Measurements from ENCODE around the gene ZNF563.

DNA sequence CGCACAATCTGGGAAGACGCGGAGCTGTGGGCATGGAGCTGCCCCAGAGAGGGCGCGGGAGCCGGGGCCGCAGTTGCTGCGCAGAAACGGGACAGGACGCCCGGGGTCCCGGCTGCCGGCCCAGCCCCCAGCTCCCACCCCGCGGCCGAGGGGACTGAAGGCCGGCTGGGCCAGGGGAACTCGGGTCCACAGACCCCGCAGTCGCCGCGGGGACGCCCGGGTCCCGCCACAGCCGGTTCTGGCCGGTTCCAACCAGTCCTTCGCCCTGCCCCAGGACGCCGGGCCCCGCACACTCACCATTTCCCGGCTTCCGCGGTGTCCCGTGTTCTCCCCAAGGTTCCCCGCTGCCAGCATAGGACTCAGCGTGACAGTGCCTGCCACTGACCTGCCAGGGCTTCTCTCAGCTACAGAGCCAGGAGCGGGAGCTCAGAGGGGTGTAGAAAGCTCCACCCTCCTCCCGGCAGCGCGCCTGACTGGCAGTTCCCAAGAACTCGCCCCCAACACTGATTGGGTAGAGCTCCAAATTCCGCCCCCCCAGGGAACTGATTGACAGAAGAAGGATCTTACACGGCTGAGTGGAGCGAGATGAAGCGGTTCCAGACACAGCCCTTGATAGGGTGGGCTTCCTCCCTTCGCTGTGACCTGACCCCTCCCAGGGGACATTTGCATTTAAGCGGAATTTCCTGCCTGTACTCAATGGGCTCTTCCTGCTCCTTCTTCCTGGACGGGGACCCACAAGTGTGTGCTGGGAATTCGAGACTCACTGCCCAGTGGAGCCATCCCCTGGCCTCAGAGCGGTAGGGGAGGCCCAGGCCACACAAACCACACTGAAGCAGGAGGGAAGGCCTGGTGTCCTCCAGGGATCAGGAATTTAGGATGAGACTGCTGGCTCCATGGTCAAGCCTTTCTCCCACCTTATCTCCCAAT lies 32.1 kb upstream of the ZNF563 start, which contains the start of gene ZNF442:
- TF ChIP-seq, protein P1, sequence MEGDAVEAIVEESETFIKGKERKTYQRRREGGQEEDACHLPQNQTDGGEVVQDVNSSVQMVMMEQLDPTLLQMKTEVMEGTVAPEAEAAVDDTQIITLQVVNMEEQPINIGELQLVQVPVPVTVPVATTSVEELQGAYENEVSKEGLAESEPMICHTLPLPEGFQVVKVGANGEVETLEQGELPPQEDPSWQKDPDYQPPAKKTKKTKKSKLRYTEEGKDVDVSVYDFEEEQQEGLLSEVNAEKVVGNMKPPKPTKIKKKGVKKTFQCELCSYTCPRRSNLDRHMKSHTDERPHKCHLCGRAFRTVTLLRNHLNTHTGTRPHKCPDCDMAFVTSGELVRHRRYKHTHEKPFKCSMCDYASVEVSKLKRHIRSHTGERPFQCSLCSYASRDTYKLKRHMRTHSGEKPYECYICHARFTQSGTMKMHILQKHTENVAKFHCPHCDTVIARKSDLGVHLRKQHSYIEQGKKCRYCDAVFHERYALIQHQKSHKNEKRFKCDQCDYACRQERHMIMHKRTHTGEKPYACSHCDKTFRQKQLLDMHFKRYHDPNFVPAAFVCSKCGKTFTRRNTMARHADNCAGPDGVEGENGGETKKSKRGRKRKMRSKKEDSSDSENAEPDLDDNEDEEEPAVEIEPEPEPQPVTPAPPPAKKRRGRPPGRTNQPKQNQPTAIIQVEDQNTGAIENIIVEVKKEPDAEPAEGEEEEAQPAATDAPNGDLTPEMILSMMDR (conservative IDR thresholded peaks at IDR 0.05; ENCODE audit: low read depth in 2 of 2): peak; percentile 64 to 67
- peak; percentile 85 for TF ChIP-seq POLR2AphosphoS5 (IDR thresholded peaks at IDR 0.05; ENCODE audit: low read depth)
- TF ChIP-seq, protein P2, sequence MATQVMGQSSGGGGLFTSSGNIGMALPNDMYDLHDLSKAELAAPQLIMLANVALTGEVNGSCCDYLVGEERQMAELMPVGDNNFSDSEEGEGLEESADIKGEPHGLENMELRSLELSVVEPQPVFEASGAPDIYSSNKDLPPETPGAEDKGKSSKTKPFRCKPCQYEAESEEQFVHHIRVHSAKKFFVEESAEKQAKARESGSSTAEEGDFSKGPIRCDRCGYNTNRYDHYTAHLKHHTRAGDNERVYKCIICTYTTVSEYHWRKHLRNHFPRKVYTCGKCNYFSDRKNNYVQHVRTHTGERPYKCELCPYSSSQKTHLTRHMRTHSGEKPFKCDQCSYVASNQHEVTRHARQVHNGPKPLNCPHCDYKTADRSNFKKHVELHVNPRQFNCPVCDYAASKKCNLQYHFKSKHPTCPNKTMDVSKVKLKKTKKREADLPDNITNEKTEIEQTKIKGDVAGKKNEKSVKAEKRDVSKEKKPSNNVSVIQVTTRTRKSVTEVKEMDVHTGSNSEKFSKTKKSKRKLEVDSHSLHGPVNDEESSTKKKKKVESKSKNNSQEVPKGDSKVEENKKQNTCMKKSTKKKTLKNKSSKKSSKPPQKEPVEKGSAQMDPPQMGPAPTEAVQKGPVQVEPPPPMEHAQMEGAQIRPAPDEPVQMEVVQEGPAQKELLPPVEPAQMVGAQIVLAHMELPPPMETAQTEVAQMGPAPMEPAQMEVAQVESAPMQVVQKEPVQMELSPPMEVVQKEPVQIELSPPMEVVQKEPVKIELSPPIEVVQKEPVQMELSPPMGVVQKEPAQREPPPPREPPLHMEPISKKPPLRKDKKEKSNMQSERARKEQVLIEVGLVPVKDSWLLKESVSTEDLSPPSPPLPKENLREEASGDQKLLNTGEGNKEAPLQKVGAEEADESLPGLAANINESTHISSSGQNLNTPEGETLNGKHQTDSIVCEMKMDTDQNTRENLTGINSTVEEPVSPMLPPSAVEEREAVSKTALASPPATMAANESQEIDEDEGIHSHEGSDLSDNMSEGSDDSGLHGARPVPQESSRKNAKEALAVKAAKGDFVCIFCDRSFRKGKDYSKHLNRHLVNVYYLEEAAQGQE (IDR thresholded peaks at IDR 0.05; ENCODE audit: unreplicated experiment): no peak
- TF ChIP-seq EZH2 (IDR thresholded peaks at IDR 0.05; ENCODE audit: low read depth, unreplicated experiment): no peak
- no peak for TF ChIP-seq CREB1 (CRISPR knock-in tag; IDR thresholded peaks at IDR 0.05; ENCODE audit: low read depth)

Measured in GM23338 (cell line).